BLaER1 treated with 17β-estradiol and CSF1 and Interleukin-3, amounts not matched to agents 10 nM and 100 nM (cell line): ENCODE results near the gene KIF25.
"Not testable (repeated sequence)": the region's sequence is repeated elsewhere in the genome, so short reads cannot be mapped to it uniquely, and the experiment has no call there.

Experiments
- H3K27ac ChIP-seq, 11 experiments: shearing (Covaris generic); formaldehyde crosslinking; 2 replicates each; pipeline ENCODE4 v1.8.1; 2022
- H3K27me3 ChIP-seq, 11 experiments: shearing (Covaris generic); formaldehyde crosslinking; 2 replicates each; pipeline ENCODE4 v1.8.1; 2022
- H3K36me3 ChIP-seq, 11 experiments: shearing (Covaris generic); formaldehyde crosslinking; 2 replicates each; pipeline ENCODE4 v1.8.1; 2022
- H3K4me1 ChIP-seq, 10 experiments: shearing (Covaris generic); formaldehyde crosslinking; 2 replicates each; pipeline ENCODE4 v1.8.1; 2022
- H3K4me2 ChIP-seq, 11 experiments: shearing (Covaris generic); formaldehyde crosslinking; 2 replicates each; pipeline ENCODE4 v1.8.1; 2022
- H3K4me3 ChIP-seq, 10 experiments: shearing (Covaris generic); formaldehyde crosslinking; 2 replicates each; pipeline ENCODE4 v1.8.1; 2022
- H3K9ac ChIP-seq, 11 experiments: shearing (Covaris generic); formaldehyde crosslinking; 2 replicates each; pipeline ENCODE4 v1.8.1; 2022
- H3K9me3 ChIP-seq, 11 experiments: shearing (Covaris generic); formaldehyde crosslinking; replicated peaks in 1 of 11; 2 replicates each; pipeline ENCODE4 v1.8.1; 2022
- H4K20me1 ChIP-seq, 11 experiments: shearing (Covaris generic); formaldehyde crosslinking; 2 replicates each; pipeline ENCODE4 v1.8.1; 2022
- Cebpa-rat ChIP-seq, 11 experiments: shearing (Covaris generic); IDR thresholded peaks; 2 replicates each; pipeline ENCODE4 v1.8.1; 2022

Gene KIF25

DNA sequence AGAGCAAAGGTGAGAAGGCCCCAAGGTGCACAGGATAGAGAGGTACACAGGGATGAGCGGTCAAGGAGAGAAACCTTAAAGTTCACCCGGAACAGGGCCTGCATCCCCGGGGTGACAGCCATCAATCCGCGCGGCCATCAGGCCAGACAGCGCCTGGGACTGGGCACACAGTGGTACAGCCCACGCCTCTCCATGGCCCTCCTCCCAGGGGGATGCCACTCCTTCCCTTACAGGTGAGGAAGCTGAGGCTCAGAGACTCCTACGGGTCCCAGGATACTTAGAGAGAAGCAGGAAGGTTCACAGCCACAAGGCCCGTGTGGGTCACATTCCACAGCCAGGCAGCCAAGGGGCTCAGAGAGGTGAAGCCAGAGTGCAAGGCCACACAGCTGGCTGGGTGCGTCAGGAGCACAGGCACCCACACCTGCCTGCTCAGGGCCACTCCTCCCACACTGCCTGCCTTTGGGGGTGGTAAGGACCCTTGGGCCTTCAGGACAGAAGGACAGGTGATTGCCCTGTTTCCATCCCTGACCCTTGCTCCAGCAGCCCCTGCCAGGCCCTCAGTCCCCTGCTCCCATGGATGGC lies 66.8 kb downstream of the KIF25 start:
- no peaks in the 10 kb centered on the region for H3K36me3 ChIP-seq
- H3K27ac ChIP-seq, result no peak overlapping the region
- H3K4me2 ChIP-seq, result no peak overlapping the region
- H4K20me1 ChIP-seq, result no peaks in the 10 kb centered on the region
- no peak overlapping the region for H3K4me3 ChIP-seq
- no peak overlapping the region for H3K9ac ChIP-seq
- peaks cover 0 to 10% (median 2%) of the 10 kb centered on the region in 10 experiments; a peak in 10 of 20 replicates for H3K4me1 ChIP-seq
- no peaks in the 10 kb centered on the region for H3K27me3 ChIP-seq
- H3K9me3 ChIP-seq, result no peaks in the 10 kb centered on the region; a peak in 1 of 22 replicates
- TF ChIP-seq Cebpa-rat (IDR thresholded peaks at IDR 0.05), result no peak

DNA sequence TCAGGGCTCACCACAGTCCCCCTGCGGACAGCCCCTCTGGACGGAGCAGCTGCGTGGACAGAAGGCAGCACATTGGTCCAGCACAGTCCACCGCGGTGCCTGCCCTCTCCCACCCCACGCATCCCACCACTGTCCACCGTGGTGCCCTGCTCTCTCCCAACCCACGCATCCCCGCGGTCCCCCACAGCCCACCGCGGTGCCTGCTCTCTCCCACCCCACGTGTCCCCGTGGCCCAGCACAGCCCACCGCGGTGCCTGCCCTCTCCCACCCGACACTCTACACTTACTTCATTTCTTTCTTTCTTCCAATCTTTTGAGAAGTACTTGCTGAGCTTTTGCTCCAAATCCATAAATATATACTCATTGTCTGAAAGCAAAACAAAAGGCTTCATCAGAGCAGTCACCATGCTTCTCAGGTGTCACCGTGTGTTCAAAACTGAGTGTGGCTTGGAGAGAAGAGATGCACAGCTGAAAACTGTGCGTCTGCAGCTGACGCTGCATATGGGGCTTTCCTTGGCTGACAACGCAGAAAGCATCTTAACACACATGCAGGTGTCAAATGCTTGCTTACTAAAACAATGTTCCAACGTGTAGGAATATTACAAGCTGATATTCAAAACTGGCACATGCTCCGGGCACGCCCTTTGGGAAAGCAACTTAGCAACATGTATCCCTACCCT lies 69.7 kb downstream of the KIF25 start:
- H3K9ac ChIP-seq, result no peak overlapping the region
- no peaks in the 10 kb centered on the region for H4K20me1 ChIP-seq
- H3K27ac ChIP-seq, result no peak overlapping the region
- no peak for TF ChIP-seq Cebpa-rat (IDR thresholded peaks at IDR 0.05)
- H3K4me3 ChIP-seq, result no peak overlapping the region
- H3K36me3 ChIP-seq, result no peaks in the 10 kb centered on the region
- no peaks in the 10 kb centered on the region for H3K27me3 ChIP-seq
- H3K9me3 ChIP-seq, result no peaks in the 10 kb centered on the region; a peak in 1 of 22 replicates
- peaks cover 0 to 11% (median 10%) of the 10 kb centered on the region in 10 experiments; a peak in 18 of 20 replicates for H3K4me1 ChIP-seq
- H3K4me2 ChIP-seq, result no peak overlapping the region

DNA sequence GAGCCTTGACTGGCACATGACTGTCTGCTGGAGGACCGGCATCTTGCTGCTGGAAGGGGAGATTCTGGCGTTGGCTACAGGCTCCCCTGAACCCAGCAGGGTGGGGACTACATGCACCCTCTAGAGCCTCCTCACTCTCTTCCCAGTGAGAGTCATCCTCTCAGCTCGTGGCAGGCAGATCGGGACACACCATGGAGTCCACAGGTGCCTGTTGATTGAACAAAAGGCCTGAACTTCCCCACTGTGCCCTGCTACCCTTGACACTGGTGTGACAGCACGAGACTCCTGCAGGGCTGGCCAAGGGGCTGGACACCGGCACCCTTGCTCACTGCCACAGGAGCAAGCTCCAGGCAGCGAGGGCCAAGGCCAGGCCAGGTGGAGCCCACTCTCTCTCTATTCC lies 73.3 kb downstream of the KIF25 start:
- peak overlapping the region in 1 of 11 experiments; percentile 77; a peak in 1 of 22 replicates for H3K4me2 ChIP-seq
- H4K20me1 ChIP-seq, result no peaks in the 10 kb centered on the region
- H3K9ac ChIP-seq, result no peak overlapping the region
- H3K36me3 ChIP-seq, result no peaks in the 10 kb centered on the region
- H3K4me1 ChIP-seq, result peaks cover 0 to 30% (median 20%) of the 10 kb centered on the region in 10 experiments; a peak in 18 of 20 replicates
- peaks cover 10 to 18% (median 12%) of the 10 kb centered on the region in 11 experiments for H3K9me3 ChIP-seq
- H3K4me3 ChIP-seq, result no peak overlapping the region
- no peak for TF ChIP-seq Cebpa-rat (IDR thresholded peaks at IDR 0.05)
- no peak overlapping the region for H3K27ac ChIP-seq
- H3K27me3 ChIP-seq, result no peaks in the 10 kb centered on the region

DNA sequence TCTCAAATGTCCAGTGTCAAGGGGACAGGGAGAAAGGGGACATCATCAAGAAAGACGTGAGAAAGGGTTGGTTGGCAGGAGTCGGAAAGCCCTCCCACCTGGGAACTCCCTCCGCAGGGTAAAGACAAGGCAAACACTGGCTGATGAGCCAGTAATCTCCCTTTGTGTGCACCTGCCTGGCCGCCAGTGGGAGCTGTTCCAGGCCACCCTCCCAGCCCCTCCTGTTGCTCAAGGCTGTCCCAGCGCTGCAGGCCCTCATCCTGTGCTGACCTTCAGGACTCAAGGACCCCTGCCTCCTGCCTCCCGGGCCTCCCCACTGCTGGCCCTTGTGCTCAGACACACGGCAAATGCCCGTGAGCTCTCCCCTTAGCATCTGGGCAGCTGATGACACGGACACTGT lies 74.1 kb downstream of the KIF25 start:
- TF ChIP-seq Cebpa-rat (IDR thresholded peaks at IDR 0.05), result no peak
- Histone ChIP-seq H3K4me2 (peak overlapping the region in 8 of 11 experiments; percentile 62 to 81 (median 74); a peak in 17 of 22 replicates), H3K4me1 (peaks cover 0 to 36% (median 21%) of the 10 kb centered on the region in 10 experiments; a peak in 18 of 20 replicates), H3K27me3 (no peaks in the 10 kb centered on the region), H3K27ac (no peak overlapping the region), H3K36me3 (no peaks in the 10 kb centered on the region), H3K9me3 (peaks cover 18 to 27% (median 20%) of the 10 kb centered on the region in 11 experiments), H4K20me1 (no peaks in the 10 kb centered on the region), H3K4me3 (no peak overlapping the region), H3K9ac (no peak overlapping the region)

DNA sequence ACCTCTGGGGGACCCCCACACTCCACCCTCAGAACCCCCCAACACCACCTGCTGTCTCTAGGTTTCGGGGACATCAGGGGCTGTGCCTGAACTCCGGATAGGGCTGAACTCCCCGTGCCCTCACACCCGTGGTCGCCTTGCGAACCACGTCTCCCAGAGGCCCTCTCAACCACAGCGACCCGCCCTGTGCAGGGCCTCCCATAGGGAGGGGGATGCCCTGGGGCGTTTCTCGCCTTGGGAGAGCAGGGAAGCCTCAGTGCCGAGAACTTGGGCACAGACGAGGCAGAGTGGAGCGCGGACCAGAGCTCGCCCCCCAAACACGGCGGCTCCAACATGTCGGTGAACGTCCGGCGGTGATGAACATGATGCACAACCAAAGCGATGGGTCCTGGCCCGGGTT lies 74.8 kb downstream of the KIF25 start:
- no peak for TF ChIP-seq Cebpa-rat (IDR thresholded peaks at IDR 0.05)
- Histone ChIP-seq H3K4me1 (peaks cover 0 to 41% (median 27%) of the 10 kb centered on the region in 10 experiments; a peak in 18 of 20 replicates), H3K9ac (no peak overlapping the region), H3K27ac (0 out of 22 replicates have a peak overlapping the region, but pooled peaks of 1 of the 11 experiments have one; percentile 7), H3K4me2 (peak overlapping the region; percentile 13 to 81 (median 67); a peak in 19 of 22 replicates), H3K27me3 (no peaks in the 10 kb centered on the region), H3K36me3 (no peaks in the 10 kb centered on the region), H3K9me3 (peaks cover 24 to 33% (median 26%) of the 10 kb centered on the region in 11 experiments), H4K20me1 (no peaks in the 10 kb centered on the region), H3K4me3 (no peak overlapping the region; a peak in 1 of 20 replicates)

DNA sequence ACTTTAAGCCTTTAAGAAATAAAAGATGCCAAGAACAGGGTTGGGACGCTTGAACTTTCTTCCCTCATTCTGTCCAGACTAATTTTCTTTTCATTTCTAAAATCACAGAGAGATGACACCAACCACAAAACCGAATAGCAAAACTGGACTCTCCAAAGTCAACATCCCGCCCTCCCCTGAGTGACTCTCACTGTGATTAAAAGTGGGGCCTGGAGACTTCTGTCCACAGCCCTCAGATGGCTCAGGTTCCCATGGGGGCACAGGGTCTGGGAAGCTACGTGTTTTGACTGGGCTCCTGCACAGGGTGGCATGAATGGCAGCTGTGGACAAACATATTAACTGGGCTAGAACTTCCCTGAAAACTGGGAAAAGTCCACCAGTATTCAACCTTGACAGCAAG lies 75.3 kb downstream of the KIF25 start:
- H3K4me2 ChIP-seq, result peak overlapping the region in 8 of 11 experiments; percentile 62 to 81 (median 74); a peak in 15 of 22 replicates
- peaks cover 4 to 46% (median 31%) of the 10 kb centered on the region in 10 experiments for H3K4me1 ChIP-seq
- H3K27ac ChIP-seq, result no peak overlapping the region
- H3K36me3 ChIP-seq, result no peaks in the 10 kb centered on the region
- H3K27me3 ChIP-seq, result no peaks in the 10 kb centered on the region
- H4K20me1 ChIP-seq, result no peaks in the 10 kb centered on the region
- H3K9me3 ChIP-seq, result peaks cover 24 to 37% (median 30%) of the 10 kb centered on the region in 11 experiments
- no peak for TF ChIP-seq Cebpa-rat (IDR thresholded peaks at IDR 0.05)
- H3K4me3 ChIP-seq, result no peak overlapping the region
- H3K9ac ChIP-seq, result no peak overlapping the region

DNA sequence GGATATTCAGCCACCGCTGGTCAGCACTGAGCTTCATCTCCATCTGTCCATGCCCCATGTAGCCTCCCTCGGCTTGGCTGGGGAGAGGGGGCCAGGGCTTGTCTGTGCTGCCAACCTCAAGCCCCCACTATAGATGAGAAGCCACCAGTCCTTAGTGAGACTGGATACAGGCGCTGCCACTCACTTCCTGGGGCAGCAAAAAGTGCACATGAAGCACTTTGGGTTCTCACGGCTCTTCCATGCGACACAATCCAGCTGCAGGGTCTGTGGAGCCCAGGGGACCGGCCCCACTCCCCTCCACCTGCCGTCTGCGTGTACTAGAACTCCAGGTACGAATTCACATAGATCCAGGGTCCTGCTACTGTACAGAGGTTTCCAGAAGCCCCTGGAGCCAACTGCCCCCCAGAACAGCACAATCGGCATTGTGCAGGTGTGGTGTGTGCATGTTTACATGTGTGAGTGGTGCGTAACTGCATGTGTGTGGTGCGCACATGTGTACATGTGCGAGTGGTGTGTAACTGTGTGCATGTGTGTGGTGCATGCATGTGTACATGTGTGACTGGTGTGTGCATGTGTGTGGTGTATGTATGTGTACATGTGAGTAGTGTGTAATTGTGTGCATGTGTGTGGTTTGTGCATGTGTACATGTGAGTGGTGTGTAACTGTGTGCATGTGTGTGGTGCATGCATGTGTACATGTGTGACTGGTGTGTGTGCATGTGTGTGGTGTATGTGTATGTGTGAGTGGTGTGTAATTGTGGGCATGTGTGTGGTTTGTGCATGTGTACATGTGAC lies 76.7 kb downstream of the KIF25 start:
- no peak for TF ChIP-seq Cebpa-rat (IDR thresholded peaks at IDR 0.05)
- no peaks in the 10 kb centered on the region for H3K36me3 ChIP-seq
- peak overlapping the region in 3 of 11 experiments; percentile 77 to 81 (median 79); a peak in 3 of 22 replicates for H3K4me2 ChIP-seq
- H3K27ac ChIP-seq, result no peak overlapping the region
- H3K9me3 ChIP-seq, result peaks cover 24 to 46% (median 35%) of the 10 kb centered on the region in 11 experiments
- H3K27me3 ChIP-seq, result no peaks in the 10 kb centered on the region
- H4K20me1 ChIP-seq, result no peaks in the 10 kb centered on the region
- no peak overlapping the region for H3K9ac ChIP-seq
- H3K4me3 ChIP-seq, result no peak overlapping the region
- H3K4me1 ChIP-seq, result peaks cover 6 to 60% (median 45%) of the 10 kb centered on the region in 10 experiments

DNA sequence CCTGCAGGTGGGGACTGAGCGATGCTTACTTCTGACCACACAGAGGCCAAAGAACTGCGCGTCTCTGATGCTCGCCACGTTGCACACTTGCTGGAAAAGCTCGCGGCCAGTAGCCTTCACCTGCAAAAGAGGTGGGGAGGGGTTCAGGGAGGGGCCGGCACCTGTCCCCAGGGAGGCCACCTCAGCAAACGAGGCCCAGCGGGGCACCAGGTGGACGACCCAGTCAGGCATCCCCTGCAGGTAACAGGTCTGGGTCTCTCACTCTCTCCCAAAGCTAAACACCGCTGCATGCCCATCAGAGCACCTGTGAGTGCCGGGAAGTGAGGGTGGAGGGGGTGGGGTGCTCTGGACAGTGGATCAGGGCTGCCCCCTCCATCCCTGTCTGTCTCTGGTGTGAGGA lies 77.7 kb downstream of the KIF25 start:
- H3K36me3 ChIP-seq, result no peaks in the 10 kb centered on the region
- H3K9me3 ChIP-seq, result peaks cover 24 to 52% (median 35%) of the 10 kb centered on the region in 11 experiments
- TF ChIP-seq Cebpa-rat (IDR thresholded peaks at IDR 0.05), result no peak
- peaks cover 6 to 68% (median 52%) of the 10 kb centered on the region in 10 experiments for H3K4me1 ChIP-seq
- H3K9ac ChIP-seq, result no peak overlapping the region
- no peak overlapping the region for H3K4me2 ChIP-seq
- H3K27ac ChIP-seq, result no peak overlapping the region
- no peaks in the 10 kb centered on the region for H3K27me3 ChIP-seq
- H4K20me1 ChIP-seq, result no peaks in the 10 kb centered on the region
- H3K4me3 ChIP-seq, result no peak overlapping the region

DNA sequence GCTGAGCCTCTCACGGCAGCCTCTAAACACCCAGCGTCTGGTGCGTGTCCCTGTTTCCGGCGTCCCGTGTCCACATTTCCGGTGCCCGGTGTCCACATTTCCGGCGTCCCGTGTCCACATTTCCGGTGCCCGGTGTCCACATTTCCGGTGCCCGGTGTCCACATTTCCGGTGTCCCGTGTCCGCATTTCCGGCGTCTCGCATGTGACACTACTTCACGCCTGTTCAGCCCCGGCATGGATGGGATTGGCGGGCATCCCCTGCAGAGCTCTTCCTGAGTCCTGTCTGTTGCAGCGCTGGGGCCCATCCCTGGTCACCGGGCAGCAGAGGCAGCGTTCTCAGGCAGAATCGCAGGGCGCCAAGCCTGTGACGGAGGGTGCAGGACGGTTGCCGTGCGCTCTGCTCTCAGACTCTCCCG lies 78.3 kb downstream of the KIF25 start:
- Histone ChIP-seq H3K9ac (no peak overlapping the region), H3K4me3 (0 out of 20 replicates have a peak overlapping the region, but pooled peaks of 1 of the 10 experiments have one; percentile 10), H3K4me2 (peak overlapping the region in 2 of 11 experiments; percentile 2 to 7; a peak in 2 of 22 replicates), H3K27me3 (no peaks in the 10 kb centered on the region), H3K36me3 (no peaks in the 10 kb centered on the region), H4K20me1 (no peaks in the 10 kb centered on the region), H3K4me1 (peaks cover 6 to 73% (median 52%) of the 10 kb centered on the region in 10 experiments), H3K9me3 (peaks cover 24 to 56% (median 35%) of the 10 kb centered on the region in 11 experiments), H3K27ac (peak overlapping the region in 1 of 11 experiments; percentile 14; a peak in 2 of 22 replicates)
- TF ChIP-seq Cebpa-rat (IDR thresholded peaks at IDR 0.05), result no peak

DNA sequence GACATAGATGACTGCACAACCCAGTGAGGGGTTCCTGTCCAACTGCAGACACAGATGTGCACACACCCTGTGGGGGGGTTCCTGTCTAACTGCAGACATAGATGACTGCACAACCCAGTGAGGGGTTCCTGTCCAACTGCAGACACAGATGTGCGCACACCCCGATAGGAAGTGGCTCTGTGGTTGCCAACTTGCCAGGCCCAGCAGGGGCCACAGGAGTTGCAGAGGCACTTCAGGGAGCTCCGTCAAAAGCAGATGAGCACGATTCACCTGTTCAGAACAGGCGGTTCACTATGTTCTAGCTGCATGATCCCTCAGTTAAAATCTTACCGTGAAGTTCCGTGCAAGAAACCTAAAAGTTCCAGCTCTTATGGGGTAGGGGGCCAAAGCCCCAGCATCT lies 79.9 kb downstream of the KIF25 start:
- peaks cover 6 to 71% (median 48%) of the 10 kb centered on the region in 10 experiments for H3K4me1 ChIP-seq
- peak overlapping the region; percentile 37 to 82 (median 70); a peak in 21 of 22 replicates for H3K4me2 ChIP-seq
- not testable (repeated sequence) for H3K27me3 ChIP-seq, H4K20me1 ChIP-seq, H3K9ac ChIP-seq, H3K36me3 ChIP-seq
- 0 out of 20 replicates have a peak overlapping the region, but pooled peaks of 1 of the 10 experiments have one; percentile 21 for H3K4me3 ChIP-seq
- peak overlapping the region in 4 of 11 experiments; percentile 4 to 38 (median 16); a peak in 2 of 22 replicates for H3K27ac ChIP-seq
- H3K9me3 ChIP-seq, result peaks cover 24 to 56% (median 35%) of the 10 kb centered on the region in 11 experiments
